Measurements from ENCODE around the gene NDST1.
A peak's percentile ranks its signal among the peaks of the same experiment; 100 is the strongest.

- TF ChIP-seq CTCF (IDR thresholded peaks at IDR 0.05) (no peak), POLR2AphosphoS5 (IDR thresholded peaks at IDR 0.05) (no peak), EP300 (IDR thresholded peaks at IDR 0.05) (no peak), POLR2A (IDR thresholded peaks at IDR 0.05) (peak in 1 of 2 donors; percentile 20)
These were observed 35.1 kb downstream of the NDST1 start for GRCh38 chr5:150542933-150543445.
